CD4-positive, alpha-beta T cell treated with Interleukin-17A for 4 hours (primary cell): Measurements from ENCODE around the gene FOXO6.
"Not testable (repeated sequence)": the region's sequence is repeated elsewhere in the genome, so short reads cannot be mapped to it uniquely, and the experiment has no call there.

ENCODE experiments used
- DNase-seq: peaks from one replicate; pipeline ENCODE4 v3.0.0-alpha.2; 2020; ENCODE audit warnings: mixed read lengths

The FOXO6 gene

GRCh38 chr1:41329662-41330587 is 31.3 kb upstream of the FOXO6 start:
- no peak for DNase-seq

GRCh38 chr1:41330588-41331545 is 30.4 kb upstream of the FOXO6 start:
- no peak for DNase-seq

- DNase-seq, result no peak
Observed at GRCh38 chr1:41331546-41331917, 29.7 kb upstream of the FOXO6 start.

- not testable (repeated sequence) for DNase-seq
Observed at GRCh38 chr1:41332161-41332560, 29.1 kb upstream of the FOXO6 start.

GRCh38 chr1:41333146-41333784 is 28.0 kb upstream of the FOXO6 start:
- no peak for DNase-seq

- DNase-seq, result no peak
Observed at GRCh38 chr1:41338820-41339219, 22.4 kb upstream of the FOXO6 start.

GRCh38 chr1:41340655-41341364 is 20.4 kb upstream of the FOXO6 start:
- DNase-seq, result no peak

- DNase-seq, result no peak
Observed at GRCh38 chr1:41341365-41341683, 19.9 kb upstream of the FOXO6 start.

- DNase-seq, result no peak
Observed at GRCh38 chr1:41341772-41342562, 19.3 kb upstream of the FOXO6 start.

- no peak for DNase-seq
Observed at GRCh38 chr1:41342774-41343355, 18.4 kb upstream of the FOXO6 start.

GRCh38 chr1:41343790-41344699 is 17.2 kb upstream of the FOXO6 start:
- DNase-seq, result no peak

- no peak for DNase-seq
Observed at GRCh38 chr1:41344708-41345159, 16.5 kb upstream of the FOXO6 start.

GRCh38 chr1:41345434-41346075 is 15.7 kb upstream of the FOXO6 start:
- DNase-seq, result no peak

- no peak for DNase-seq
Observed at GRCh38 chr1:41347276-41347675, 14.0 kb upstream of the FOXO6 start.

- no peak for DNase-seq
Observed at GRCh38 chr1:41348394-41348793, 12.8 kb upstream of the FOXO6 start.

GRCh38 chr1:41349361-41350054 is 11.7 kb upstream of the FOXO6 start:
- no peak for DNase-seq

GRCh38 chr1:41350055-41350378 is 11.2 kb upstream of the FOXO6 start:
- DNase-seq, result no peak

- DNase-seq, result no peak
Observed at GRCh38 chr1:41351262-41352151, 9.7 kb upstream of the FOXO6 start.
